NK-92 treated with Interleukin-12 subunit alpha and Interleukin-12 subunit beta, amount 100 ng/mL, for 24 hours (cell line): ENCODE results near the gene THRA.

Experiments used
- DNase-seq: peaks from one replicate; lab custom pipeline; 2025; lab: John Stamatoyannopoulos, UW

The THRA gene

DNA sequence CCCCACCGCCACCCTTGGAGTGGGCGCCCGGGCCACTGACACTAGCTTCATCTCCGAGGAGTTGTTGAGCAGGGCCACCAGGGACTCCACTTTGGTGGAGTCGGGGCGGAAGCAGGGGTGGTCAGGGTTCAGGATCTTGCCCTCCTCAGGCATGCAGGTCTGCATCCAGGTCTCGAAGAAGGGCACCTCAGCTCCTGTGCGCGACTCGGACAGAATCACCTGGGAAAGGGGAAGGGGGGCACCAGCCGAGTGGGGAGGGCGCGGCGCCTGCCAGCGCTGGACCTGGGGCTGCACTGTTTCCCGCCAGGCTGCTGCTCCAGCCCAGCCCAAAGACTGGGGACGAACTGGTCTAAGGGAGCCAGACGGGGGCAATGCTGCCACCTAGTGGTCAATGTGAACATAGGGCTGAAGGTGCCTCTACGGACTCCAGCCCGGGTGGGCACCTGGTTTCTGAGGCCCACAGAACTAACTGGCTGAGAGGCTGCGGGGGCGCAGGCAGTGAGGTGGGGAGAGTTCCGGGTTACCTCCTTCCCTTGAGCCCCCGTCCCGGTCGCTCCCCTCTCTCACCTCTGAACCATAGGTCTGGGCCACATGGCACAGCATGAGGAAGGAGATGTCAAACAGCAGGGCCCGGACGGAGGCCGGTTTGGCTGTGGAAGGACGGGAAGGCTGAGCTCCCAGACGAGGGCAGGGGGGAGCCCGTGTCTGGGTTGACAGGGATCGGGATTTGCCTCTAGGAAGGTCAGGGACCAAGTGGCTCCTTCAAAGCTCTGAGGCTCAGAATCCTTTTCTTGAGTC is 35.8 kb upstream of the THRA start:
- DNase-seq, result peak; percentile 44

DNA sequence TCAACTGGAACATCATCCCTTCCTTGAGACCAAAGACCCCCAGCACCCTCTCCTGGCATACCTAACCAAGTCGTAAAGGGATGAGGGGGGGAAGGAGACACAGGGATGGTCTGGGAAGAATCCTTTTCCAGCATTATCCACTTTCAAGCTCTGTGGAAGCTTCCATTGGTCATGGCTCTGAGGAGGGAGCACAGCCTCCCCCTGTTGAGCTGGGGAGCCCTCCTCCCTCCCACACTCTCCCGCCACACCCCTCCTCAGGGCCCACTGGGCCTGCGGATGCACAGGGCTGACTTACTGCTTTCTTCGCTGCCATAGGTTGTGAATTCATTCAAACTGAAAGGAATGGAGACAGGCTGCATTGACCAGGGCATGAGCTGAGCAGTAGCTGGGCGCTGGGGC is 35.2 kb upstream of the THRA start:
- DNase-seq, result no peak

DNA sequence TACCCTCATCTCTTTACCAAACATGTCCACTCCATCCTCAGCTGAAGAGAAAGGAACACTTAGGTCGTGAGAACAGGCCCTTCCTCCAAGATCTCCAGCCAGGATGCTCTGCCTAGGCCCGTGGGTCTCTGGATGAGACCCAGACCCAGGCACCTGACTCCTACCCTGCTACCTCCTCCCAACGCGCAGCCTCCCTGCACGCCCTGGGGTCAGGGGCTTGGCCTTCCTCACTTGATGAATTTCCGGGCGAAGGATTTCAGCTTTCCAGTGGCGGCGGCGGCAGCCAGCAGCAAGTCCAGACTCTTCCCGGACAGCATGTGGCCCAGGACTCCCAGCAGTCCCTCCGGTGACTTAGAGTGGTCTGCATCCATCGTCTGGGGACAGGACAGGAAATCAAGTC is 34.2 kb upstream of the THRA start:
- DNase-seq, result no peak

DNA sequence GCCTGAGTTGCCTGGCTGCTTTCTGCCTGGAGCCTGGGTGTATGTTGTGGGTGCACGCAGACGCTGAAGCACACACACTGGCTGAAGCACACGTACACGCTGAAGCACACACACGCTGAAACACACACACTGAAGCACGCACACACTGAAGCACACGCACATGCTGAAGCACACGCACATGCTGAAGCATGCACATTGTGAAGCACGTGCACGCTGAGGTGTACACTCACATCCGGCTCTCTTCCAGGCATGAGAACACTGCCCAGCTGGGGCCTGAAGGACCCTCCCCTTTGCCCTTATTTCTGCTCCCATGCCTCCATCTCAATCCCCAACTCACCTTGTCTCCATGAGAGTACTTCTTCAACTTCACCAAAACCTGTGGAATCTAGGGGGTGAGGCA is 31.1 kb upstream of the THRA start:
- no peak for DNase-seq

DNA sequence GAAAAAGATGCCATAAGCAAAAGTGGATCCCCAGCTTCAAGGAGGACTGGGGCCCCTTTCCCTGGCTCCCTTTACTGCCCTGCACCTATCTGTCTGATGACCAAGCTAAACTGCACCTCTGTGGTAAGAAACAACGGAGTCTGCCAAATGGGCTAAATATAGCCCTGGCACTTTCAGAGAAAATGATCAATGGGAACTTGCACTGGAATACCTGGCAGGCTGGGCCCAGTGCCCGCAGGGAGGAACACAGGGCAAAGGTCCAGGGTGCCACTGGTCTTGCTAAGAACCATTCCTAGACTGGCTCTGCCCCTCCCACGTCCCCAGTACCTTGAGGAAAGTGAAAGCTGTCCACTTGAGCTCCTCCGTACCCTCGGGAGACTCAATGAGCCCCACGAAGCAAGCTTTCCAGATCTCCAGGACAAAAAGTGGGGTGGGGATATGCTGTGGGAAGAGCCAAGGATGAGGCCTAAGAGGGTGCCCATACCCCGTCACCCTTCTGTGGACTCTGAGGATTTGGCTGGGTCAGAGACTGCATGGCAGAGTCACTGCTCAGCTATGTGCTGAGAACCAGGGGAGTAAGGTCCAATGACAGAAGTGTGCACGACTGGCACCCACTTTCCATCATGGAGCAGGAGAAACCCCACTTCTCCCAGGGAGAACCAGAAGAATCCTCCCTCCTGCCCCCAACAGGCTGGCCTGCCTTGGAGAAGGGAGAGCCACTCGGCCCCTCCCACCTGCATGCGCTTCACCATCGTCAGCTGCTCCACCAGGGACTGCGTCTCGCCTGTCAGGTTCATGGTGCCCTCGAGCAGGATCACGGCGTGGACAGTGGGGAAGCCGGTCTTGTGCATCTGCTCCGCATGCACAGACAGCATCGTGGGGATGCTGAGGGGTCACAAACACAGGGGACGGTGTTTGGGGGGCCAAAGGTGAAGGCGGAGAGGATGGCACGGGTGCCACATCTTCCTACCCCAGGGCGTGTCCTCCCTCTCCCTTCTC is 30.1 kb upstream of the THRA start:
- no peak for DNase-seq

DNA sequence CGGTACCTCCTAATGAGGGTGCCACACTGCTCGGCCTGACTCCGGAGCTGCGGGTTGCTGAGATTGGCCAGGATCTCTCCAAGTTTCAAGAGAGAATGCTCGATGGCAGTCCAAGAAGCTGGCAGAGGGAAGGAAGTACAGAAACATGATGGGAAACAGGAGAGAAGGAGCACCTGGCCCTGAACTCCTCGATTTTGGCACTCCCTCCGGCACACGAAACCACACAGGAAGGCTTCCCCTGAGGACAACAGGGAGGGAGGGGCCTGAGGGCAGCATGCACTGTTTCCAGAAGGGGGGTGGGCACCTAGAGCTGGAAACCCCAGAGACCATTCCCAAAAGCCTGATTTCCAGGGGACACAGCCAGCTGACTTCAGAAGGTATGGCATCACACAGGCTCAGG is 29.4 kb upstream of the THRA start:
- DNase-seq, result no peak

DNA sequence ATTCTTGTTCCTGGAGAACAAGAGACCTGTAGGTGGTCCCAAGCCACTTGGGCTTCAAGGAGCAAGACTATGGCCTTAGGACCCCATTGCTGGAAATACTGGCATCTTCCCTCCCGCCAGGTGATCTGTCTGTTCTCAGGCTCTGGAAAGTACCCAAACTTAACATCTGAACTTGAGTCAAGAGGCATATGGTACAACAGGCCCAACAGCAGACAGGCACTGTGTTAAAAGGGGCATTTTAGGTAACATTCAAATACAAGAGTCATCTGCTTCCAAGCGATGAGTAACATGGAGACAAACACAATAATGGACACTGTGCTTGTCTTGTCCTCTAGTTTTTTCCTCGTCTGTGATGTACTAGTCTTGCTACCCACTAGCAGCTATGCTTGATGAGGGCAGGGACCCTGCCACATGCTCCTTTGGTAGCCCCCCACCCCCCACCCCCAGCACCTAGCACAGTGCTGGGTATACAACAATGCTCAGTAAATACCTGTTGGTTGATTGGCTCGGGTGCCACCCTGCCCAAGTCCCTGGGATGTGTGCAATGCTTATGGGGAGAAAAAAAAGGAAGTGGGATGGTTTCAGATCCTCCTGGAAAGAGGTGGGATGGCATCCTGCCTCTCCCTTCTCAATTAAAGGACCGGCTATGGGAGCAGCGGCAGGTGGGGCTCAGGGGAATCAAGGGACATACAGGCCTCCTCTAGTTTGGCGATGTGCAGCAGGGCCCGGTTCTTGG is 28.2 kb upstream of the THRA start:
- DNase-seq, result no peak

DNA sequence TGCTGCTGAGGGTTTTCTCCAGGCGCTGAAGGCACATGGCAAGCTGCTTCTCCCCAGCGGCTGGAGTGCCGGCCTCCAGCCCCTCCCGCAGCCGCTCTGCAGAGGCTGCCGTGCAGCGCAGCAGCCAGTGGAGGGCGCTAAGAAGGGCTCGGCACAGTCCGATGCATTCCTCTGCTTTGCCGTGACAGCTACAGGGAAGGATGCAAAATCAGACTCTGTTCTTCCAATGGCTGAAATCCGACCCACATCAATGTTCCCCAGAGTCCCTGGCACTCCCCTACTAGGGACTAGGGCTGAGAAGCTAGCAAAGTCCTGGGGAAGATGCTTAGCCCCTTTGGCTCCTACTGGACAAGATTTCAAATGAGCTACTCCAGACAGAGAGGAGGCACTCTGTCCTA is 27.6 kb upstream of the THRA start:
- DNase-seq, result no peak

DNA sequence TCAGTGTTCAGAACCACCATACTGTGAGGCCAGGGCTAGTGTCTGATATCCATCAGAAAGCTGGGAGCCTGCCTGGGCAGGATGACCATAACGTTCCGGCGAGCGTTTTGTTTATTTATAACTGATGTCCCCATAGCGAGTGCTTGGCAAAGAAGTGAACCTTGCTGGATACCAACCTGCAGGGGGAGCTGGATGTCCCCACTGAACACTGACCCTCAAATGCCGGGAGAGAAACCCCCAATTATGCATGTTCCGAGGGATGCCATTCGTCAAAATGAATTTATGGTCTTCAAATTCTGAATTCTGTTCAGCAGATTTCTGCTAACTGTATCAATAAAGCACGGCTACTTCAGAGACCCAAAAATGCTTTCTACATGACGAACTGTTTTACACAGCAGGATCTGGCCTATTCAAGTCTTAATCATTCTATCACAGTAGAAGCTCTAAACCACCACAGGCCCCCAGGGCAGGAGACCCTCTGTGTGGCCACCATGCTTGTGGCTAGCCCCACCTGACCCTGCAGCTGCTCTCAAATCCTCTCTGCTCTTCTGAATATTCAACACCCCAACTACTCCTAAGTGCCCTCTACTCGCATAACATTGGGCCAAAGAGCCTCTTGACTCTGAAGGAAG is 23.8 kb upstream of the THRA start:
- DNase-seq, result no peak

DNA sequence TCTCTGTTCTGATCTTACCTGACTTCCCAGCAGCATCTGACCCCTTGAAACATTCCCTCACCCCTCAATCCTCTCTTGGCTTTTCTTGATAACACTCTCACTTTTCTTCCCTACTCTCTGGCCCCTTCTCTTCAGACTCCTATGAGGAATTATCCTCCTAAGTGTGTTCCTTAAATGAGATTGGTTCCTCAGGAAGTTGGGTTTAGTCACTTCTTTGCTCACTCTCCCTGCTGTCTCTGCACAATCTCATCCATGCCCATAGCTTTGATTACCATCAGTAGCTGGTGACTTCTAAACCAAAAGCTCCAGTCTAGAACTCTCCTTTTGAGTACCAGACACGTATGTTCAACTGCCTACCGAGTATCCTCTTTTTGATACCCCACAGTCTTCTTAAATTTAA is 21.6 kb upstream of the THRA start:
- no peak for DNase-seq

DNA sequence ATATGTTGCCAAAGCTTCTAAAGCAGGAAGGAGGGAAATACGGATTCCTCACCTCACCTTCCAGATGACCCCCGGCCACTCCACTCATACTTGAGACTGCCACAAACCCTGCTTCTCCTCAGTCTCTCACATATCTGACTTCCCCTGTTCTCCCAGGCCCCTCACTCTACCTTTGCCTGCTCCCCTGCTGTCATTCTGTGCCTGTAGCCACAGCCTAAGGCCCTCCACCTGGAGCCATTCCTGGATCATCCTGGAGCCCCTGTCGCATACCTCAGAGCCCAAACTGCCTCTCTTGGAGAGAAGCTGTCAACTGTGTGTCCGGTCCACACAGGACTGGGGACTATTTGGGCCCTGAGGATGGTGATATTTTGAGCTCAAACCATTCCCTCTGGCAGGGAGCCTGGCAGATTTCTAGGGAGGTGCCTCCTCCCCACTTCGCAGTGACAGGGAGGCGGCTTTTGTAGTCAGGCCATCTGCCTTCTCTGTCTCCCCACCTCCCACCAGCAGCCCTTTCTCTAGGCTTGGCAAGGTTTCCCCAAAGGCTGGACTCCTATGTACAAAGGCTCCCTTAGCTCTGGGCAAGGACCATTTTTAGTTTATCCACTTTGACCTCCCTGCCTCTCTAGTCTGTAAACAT is 6.3 kb upstream of the THRA start:
- no peak for DNase-seq

DNA sequence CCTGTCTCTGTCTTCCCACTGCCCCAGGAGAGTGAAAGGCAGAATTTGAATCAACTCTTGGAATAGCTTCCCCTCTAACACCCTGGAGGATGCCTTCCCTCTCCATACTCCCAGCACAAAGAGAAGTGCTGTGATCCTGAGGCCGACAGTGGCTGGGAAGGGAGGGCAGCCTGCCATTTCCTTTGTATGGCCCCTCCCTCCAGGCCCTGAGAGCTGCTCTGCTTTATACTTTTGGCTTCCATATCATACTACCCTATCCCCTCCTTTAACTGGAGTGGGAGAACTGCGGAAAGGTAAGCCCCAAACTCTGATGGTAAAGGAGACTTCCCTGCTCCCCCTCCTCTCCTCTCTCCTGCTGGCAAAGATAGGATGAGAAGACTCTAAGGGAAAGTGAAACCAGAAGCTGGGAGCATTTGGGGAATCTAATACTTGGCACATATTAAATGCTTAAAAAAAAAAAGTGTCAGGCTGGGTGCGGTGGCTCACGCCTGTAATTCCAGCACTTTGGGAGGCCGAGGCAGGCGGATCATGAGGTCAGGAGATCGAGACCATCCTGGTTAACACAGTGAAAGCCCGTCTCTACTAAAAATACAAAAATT is 4.5 kb upstream of the THRA start:
- DNase-seq, result no peak

DNA sequence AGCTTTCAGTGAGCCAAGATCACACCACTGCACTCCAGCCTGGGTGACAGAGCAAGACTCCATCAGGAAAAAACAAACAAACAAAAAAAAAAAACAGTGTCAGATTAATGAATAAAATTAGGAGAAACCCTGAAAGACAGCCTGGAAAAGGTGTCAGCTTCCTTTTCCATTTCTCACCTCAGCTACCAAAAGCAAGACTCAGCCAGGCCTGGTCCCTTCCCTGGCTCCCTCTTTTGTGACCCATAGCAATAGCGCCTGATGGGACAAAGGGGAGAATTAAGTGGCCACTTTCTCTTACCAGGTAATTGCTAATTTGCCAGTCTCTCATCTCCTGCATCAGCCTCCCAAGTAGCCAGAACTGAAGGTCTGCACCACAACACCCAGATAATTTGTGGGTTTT is 3.9 kb upstream of the THRA start:
- no peak for DNase-seq

DNA sequence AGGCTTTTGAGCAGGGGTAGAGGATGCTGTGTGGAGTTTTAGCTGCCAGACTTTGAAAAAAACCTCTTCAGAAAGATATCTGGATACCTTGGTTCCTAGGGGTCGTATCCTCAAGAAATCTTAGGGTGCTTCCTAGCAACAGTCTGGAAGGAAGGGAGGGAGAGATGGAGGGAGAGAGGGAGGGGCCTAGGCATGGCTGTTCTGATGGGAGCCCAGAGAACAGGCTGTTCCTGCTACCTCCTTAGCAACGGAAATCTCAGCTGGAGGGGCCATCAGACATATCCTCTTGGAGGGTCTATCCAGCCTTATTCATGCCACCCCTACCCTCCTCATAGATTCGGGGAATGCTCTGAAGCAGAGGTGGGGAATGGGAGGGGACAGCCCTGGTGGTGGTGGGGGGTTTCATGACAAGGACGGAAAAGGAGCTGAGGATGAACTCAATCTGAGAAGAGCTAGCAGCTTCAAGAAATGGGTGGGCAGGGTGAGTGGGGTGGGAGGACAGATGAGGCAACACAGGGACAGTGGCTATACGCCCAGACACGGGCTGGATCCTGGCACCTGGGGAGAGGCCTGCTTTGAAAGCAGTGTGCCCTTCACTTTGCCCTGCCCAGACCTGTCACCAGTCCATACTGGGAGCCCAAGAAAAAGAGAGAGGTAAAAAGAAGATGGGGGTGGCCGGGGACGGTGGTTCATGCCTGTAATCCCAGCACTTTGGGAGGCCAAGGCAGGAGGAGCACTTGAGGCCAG is 2.9 kb upstream of the THRA start:
- DNase-seq, result no peak

DNA sequence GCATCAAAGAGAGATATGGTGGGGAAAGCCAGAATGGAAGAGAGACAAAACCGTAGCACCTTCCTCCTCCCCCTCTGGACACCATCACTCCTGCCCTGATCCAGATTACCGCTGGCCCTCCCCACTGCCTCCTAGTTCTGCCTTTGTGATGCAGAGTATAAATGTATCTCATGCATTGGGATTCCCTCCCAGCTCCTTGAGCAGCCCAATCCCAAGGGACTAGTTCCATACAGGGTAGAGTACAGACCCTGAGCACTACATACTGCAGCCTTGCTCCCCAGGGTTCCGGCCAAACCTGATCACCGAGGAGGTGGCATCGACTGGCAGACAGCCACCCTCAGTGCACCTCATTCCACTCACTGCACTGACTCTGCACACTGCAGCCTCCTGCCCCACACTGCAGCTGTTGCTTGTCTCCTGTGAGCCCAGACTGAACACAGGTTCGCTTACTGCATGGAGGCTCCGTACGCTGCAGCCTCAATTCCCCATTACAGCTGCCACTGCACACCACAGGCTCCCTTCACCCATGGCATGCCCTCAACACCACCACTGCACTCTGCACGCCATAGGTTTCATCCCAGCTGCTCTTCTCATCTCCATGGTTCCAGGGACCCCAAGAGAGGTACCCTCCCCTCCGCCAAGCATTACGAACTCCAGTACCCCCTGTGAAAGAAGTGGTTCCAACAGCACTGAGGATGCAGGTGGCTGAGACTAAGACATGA is 1.7 kb upstream of the THRA start:
- DNase-seq, result no peak

DNA sequence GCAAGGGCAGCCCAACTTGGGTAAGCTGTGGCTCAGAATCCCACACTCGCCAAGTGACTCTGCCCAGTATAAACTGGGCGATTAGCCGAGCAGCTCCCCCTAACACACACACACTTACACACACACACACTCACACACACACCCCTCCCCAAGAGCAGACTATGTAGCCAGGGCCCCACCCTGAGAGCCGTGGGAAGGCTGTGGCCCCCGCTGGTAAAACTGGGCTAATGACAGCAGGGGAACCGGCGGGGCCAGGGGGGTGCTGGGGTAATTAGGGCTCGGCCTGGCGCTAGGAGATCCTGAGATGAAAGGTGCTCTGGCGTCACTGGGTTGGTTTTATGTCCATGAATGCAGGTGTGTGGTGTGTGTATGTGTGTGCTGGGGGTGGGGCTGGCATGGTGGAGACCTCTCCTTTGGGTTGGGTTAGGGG is 1.1 kb upstream of the THRA start:
- no peak for DNase-seq

DNA sequence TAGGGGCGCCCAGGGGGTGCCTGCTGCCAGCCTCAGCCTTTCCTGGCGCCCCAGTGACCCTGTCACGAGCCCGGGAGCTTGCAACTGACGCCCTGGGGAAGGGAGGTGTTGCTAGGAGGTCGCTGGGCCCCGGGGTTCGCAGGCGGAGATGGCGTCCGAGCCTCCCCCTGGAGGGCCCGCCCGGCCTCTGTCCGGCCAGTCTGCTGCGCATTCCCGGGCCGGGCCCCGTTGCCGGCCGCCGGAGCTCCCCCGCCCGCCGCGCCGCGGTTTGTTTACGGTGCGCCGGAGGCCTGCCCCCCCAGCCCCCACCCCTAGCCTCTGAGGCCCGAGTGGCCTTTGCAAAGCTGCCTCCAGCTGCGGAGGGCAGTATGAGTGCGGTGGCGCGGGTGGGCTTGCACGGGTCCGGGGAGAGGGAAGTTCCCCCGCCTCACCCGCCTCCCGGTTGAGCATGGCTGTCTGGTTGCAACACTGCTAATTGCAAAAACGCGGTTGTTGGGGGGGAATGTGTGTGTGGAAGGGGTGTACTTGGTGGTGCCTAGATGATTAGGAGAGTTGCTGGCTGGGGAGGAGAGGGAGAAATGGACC is 514 bp downstream of the THRA start:
- no peak for DNase-seq

DNA sequence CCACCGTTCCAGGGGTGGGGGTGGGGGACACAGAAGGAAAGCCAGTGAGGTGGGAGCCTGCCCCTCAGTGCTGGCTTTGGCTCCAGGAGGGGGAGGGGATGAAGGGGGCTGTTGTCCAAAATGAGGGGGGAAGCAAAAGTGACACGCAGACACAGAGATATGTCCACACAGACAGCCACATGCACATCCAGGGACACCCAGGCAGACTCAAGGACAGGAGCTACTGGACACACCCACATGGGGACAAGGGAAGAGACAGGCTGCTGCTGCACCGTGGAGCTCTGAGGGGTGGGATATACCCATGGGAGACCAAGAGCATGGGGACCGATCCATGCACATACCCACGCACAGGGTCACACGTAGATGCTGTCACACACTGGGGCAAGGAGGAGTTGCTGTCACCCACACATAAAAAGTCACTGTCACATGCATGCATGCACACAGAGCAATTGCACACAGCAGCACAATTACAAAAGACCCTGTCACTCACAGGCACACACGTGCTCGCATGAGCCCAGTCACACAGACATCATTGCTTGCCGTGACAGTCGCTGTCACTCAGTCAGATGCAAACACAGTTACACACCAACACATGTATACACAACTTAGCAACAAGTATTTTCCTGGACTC is 1.3 kb downstream of the THRA start:
- DNase-seq, result no peak
